Stomach (tissue), 4 donors: ENCODE results near the gene CEACAM16.

Experiments
- EP300 ChIP-seq: sonication (generic); formaldehyde crosslinking; IDR thresholded peaks from one replicate; pipeline ENCODE4 v1.6.1; 2017; ENCODE audit warnings: antibody characterized with exemption
- POLR2A ChIP-seq, 4 donors: fragments of 450-650 bp; IDR thresholded peaks; one replicate each; pipeline ENCODE4 v1.6.1; 2016; ENCODE audit warnings: antibody characterized with exemption in 4 of 4, control low read depth in 2 of 4, mild to moderate bottlenecking in 1 of 4, moderate library complexity in 1 of 4
- POLR2AphosphoS5 ChIP-seq, 3 donors: sonication (generic); formaldehyde crosslinking; IDR thresholded peaks; one replicate each; pipeline ENCODE4 v1.6.1; 2016; ENCODE audit warnings: antibody characterized with exemption in 3 of 3
- TF ChIP-seq, protein P1 (sequence below), 7 experiments: fragments of 450-650 bp in 4 of 7; fragments of 200-600 bp in 3 of 7; sonication (generic) in 3 of 7; IDR thresholded peaks; one replicate each; pipeline ENCODE4 v1.5.1; 2016 to 2019; ENCODE audit warnings: antibody characterized with exemption in 7 of 7, control low read depth in 2 of 7, mild to moderate bottlenecking in 1 of 7

DNA sequence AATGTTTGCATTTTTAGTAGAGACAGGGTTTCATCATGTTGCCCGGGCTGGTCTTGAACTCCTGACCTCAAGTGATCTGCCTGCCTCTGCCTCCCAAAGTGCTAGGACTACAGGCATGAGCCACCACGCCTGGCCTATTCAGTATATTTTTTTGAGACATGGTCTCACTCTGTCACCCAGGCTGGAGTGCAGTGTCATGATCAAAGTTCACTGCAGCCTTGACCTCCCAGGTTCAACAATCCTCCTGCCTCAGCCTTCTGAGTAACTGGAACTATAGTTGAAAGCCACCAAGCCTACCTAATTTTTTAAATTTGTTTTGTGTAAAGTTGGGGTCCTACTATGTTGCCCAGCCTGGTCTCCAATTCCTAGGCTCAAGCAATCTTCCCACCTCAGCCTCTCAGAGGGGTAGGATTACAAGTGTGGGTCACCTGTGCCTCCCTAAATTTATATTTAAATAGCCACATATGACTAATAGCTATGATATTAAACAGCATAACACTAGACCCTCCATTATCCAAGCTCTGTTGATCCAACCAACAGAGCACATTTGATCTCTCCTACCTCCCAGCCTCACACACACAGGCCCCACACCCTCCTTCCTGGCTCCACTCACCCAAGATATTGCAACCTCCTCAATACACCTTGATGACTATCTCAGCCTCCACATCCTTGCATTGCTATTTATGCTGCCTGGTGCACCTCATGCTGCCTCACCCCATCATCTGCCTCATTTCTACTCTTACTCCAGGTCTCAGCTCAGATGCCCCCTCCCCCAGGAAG lies 29.8 kb upstream of the CEACAM16 start:
- TF ChIP-seq POLR2AphosphoS5 (IDR thresholded peaks at IDR 0.05) (no peak), POLR2A (IDR thresholded peaks at IDR 0.05) (no peak), EP300 (no peak)
- TF ChIP-seq, protein P1, sequence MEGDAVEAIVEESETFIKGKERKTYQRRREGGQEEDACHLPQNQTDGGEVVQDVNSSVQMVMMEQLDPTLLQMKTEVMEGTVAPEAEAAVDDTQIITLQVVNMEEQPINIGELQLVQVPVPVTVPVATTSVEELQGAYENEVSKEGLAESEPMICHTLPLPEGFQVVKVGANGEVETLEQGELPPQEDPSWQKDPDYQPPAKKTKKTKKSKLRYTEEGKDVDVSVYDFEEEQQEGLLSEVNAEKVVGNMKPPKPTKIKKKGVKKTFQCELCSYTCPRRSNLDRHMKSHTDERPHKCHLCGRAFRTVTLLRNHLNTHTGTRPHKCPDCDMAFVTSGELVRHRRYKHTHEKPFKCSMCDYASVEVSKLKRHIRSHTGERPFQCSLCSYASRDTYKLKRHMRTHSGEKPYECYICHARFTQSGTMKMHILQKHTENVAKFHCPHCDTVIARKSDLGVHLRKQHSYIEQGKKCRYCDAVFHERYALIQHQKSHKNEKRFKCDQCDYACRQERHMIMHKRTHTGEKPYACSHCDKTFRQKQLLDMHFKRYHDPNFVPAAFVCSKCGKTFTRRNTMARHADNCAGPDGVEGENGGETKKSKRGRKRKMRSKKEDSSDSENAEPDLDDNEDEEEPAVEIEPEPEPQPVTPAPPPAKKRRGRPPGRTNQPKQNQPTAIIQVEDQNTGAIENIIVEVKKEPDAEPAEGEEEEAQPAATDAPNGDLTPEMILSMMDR (IDR thresholded peaks at IDR 0.05): no peak
